GM15510 (cell line): Measurements from ENCODE around the gene ADCY9.

Experiments
- POLR2A ChIP-seq: IDR thresholded peaks from 3 replicates; pipeline ENCODE4 v1.6.1; 2011; ENCODE audit warnings: borderline replicate concordance; ENCODE audit not compliant: insufficient read length; ENCODE audit errors: extremely low read depth

The ADCY9 gene

DNA sequence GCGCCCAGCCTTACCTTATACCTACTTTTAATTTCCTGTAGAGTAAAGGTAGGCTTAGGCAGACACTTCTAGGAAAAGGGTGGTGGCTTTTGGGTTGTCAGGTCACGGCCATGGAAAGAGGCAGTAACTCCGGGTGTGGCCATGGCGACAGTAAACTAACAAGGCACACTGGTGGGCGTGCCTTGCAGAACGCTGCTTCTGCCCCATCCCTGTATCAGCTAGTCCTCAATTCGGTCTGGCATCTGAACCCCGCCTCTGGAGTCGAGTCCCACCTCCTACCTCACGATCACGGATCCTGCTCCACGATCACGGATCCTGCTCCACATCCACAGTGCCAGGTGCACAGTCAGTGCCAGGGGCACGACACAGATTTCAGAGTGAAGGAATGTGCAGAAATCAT, 5.6 kb downstream of the ADCY9 start:
- TF ChIP-seq POLR2A: no peak

DNA sequence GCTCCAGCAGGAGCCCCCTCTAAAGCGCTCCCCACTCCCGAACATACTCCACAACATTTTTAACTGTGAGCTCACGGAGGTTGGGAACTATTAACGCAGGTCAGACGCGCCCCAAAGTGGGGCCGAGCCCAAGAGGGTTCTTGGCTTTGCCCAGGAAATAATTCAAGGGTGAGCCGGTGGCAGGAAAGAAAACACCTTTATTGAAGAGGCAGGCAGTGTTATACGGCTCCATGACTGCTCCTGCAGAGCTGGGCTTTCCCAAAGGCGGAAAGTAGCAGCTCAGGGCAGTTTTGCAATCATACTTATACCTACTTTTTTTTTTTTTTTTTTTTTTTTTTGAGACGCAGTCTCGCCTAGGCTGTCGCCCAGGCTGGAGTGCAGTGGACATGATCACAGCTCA, 6.2 kb downstream of the ADCY9 start:
- TF ChIP-seq POLR2A: no peak

DNA sequence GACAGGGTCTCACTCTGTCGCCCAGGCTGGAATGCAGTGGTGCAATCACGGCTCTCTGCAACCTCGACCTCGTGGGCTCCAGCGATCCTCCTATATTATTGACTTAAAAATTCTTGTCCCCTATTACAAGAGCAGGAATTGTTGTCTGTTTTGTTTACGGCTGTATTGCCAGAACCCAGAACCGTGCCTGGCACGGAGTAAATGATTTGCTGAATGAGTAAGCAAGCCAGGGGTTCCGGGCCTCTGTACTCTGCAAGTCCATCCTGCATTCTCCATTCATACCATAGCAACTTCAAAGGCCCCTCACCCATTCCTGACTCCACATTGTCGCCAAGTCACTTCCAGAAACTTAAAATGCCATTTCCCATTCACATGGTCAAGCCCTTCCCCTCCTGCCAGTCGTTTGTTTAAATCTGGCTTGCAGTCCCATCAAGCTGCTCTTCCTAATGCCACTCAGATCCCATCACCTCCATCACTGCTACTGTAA, 6.9 kb downstream of the ADCY9 start:
- no peak for TF ChIP-seq POLR2A

DNA sequence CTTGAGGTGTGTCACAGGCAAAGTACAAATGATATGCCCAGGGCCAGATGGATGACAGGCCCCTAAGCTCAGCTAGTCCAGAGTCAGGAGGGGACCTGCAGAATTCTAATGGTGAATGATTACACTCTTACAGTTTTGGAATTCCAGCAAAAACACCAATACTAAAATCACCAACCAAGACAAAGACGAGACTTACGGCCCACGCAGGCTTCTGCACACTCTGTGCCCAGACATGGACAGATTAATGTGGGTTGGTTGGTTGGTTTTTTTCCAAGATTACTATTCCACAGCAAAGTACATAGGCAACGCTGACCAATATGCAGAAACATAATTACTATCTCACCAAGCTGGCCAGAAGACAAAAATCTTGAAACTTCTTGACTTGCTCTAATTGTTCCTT, 9.7 kb downstream of the ADCY9 start:
- no peak for TF ChIP-seq POLR2A

DNA sequence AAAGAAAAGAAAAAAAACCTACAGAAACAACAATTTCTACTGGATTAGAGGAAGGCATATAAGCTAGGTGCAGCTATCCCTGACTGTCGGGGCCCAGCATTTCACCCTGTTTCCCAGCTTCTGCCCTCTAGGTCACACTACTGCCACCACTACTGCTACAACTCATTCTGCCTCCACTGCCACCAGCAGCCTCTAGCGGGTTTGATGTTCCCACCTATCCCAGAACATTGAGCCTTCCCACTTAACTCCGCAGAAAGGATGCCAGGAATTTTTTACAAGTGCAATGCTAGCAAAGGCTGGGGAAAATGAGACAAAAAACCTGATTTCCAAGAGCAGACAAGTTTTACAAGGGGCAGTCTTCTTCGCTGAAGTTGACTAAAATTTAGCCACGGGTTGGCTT, 10.4 kb downstream of the ADCY9 start:
- no peak for TF ChIP-seq POLR2A

DNA sequence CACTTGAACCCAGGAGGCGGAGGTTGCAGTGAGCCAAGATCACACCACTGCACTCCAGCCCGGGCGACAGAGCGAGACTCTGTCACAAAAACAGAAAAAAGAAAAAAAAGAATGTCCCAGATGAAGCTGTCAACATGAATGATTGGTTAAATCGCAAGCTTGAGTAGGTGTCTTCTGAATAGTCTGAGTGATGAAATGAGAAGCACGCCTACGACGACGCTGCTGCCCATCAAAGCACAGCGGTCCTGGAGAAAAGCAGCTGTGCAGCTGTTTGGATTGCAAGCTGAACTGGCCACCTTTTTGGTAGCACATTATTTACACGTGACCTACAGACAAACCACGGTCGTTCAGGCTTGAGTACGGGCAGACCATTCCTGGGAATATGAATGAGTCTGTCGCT, 12.5 kb downstream of the ADCY9 start:
- TF ChIP-seq POLR2A: no peak

DNA sequence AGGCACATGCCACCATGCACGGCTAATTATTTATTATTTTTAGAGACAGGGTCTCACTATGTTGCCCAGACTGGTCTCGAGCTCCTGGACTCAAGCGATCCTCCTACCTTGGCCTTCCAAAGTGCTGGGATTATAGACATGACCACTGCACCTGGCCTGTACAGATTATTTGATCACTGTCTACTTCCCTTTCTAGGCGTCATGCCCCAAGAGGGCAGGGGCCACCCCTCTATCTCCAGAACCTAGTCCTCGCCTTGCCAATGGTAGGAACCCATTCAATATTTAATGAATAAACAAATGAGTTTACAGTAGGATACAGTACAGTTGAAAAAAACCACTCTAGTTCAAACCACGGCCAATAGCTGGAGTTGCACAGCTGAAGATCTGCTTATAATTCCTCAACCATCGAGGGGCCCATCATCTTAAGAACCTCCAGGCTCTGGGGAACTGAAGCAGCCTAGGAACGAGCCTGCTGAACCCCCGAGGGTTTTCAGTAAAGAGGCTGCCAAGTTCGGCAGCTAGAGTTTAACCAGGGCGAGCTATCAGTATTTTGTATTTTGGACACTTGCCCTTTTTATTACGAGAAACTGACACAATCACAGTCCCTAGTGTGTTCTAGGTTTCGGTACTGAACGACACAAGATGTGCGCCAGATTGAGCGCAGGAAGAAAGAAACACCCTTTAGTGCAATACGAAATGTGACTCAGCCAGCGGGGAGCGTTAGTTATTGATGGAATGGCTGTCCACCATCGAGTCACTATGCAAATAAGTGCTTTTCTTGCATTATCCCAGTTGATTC, 14.6 kb downstream of the ADCY9 start:
- no peak for TF ChIP-seq POLR2A

DNA sequence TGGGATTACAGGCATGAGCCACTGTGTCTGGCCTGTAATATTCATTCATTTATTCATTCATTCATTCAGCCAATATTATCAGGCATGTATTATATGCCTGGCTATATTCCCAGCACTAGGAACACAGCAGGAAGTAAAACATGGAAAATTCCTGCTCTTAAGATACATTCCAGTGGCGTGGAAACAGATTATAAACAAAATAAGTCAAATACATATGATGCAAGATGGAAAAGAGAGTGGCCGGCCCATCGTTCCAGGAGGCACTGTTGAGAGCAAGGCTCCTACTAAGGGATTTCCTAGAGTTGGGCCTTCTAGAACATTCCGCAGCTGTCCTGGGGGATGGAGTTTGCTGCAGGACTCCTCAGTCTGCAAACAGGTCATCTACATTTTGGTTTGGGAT, 17.7 kb downstream of the ADCY9 start:
- TF ChIP-seq POLR2A: no peak

DNA sequence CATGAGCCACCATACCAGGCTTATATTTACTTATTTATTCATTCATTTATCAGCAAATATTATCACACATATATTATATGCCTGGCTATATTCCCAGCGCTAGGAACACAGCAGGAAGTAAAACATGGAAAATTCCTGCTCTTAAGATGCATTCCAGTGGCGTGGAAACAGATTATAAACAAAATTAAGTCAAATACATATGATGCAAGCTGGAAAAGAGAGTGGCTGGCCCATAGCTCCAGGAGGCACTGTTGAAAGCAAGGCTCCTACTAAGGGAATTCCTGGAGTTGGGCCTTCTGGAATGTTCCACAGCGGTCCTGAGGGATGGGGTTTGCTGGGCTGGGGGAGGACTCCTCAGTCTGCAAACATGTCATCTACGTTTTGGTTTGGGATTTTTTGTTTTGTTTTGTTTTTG, 18.4 kb downstream of the ADCY9 start:
- TF ChIP-seq POLR2A: no peak

DNA sequence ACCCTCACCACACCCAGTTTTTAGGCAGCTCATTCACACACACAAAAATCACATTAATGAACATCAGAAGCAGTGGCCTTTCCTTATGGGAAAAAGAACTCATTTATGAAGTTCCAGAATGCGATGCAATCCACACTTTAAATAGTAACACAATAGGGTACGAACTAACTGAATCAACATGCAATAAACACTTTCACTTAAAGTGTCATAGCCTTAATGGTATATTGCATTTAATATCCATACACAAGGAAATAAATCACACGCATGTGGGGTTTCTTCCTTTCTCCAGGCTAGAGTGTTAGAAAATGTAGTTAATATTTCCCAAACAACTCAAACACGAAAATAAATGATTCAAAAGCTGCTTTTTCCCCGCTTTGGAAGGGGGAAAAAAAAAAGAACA, 19.7 kb downstream of the ADCY9 start:
- TF ChIP-seq POLR2A: no peak

DNA sequence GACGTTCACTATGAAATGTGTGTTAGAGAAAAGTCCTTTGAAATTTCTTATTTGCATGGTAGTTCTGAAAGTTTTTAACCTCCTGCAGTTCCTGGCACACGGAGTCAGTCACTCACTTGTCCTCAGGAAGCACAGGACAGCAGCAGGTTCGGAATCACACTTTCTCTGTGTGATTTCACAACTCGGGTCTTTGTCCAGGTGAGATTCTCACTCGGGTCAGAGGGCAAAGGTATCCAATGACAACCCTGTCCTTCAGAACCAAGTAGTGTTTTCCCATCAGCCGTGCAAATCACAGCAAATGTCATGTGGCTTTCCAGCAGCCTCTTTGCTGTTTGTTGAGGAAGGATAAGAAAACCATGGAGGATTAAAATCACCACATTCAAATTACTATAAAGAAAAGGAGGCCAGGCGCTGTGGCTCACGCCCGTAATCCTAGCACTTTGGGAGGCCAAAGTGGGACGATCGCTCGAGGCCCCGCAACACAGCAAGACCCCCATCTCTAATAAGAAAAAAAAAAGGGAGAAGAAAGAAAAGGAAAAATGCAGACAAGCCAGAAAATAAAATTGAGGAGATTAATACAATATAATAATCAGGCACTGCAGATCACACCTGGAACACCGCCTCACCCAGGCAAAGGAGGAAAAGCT, 22.0 kb downstream of the ADCY9 start:
- no peak for TF ChIP-seq POLR2A

DNA sequence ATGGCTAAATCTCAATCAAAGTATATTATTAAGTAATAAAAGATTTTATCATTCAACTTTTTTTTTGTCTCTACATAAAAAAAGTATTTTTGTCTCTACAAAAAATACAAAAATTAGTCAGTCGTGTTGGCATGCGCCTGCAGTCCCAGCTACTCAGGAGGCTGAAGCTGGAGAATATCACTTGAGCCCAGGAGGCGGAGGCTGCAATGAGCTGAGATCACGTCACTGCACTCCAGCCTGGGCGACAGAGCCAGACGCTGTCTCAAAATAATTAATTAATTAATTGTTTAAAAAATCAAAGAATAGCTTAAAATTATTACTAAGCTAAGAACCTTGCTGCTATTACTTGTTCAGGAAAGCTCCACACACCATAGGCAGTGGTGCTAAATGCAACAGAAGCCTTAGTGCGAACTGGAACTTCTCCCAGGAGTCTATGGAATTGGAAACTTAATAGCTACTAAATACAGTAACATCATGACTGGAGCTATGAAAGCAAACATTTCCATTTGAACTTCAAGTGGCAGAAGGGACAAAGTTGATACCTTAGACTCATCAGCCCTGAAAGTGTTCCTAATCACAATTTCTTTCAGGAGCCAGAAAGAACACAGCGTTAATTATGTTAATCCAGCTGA, 22.6 kb downstream of the ADCY9 start:
- TF ChIP-seq POLR2A: no peak

DNA sequence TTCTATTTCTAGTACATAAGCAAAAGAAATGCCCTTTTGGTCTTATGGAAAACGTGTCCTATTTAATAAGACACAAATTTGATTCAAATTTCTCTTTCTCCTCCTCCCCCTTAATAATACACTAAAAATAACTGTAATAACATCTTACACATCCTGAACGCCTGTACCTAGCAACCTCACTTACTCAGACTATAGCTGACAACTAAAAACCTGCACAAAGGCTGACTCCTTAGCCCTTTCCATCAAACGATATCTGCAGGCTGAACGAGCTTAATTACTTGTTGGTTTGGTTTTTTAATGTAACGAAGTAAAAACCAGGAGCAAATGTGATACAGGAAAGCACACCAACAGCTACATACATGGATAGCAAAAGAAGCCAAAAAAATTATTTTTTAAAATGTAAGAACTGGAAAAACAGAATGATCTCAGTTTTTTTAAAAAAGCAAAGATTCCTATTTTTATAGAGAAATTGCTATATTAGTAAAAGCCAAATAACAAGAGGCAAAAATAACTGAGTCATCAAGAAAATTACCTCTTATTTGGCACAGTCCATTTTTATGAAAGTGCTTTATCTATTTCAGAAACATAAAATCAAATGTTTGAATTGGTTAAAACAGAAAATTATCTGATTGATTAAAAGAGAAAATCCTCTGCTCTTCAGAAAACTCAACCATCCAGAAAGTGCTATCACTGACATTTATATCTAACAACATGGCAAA, 23.5 kb downstream of the ADCY9 start:
- TF ChIP-seq POLR2A: no peak

DNA sequence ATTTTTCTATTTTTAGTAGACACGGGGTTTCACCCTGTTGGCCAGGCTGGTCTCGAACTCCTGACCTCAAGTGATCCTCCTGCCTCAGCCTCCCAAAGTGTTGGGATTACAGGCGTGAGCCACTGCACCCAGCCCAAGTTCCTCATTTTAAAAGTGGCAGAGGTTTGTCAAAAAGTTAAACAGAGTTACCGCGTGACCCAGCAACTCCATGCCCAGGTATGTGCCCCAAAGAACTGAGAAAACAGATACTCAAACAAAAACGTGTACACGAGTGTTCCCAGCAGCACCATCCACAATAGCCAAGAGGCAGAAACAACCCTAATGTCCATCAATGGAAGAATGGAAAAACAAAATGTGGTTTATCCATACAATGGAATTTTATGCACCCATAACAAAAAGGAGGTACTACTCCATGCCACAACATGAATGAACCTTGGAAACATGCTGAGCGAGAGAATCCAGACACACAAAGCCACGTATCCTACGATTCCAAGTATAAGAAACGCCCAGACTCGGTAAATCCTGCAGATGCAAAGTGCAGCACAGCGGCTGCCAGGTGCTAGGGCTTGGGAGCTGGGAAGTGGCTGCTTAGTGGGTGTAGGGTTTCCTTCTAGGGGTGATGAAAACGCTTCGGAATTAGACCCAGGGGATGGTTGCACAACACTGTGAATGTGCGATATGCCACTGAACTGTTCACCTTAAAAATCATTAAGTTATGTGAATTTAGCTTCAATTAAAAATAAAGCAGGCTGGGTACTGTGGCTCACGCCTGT, 24.8 kb downstream of the ADCY9 start:
- no peak for TF ChIP-seq POLR2A
